RWPE2 (cell line): ENCODE data around the gene LINGO4.

Experiments
- ATAC-seq: fragments of 200-7000 bp; cut with Tn5 transposase; 3 replicates; pipeline ENCODE4 v1.9.1; 2021; ENCODE audit warnings: low read depth
- DNase-seq: peaks from one replicate; pipeline ENCODE4 v3.0.0-alpha.2; 2020; ENCODE audit warnings: low spot score
- H3K27ac ChIP-seq: fragments of 450-650 bp; 2 replicates; pipeline ENCODE4 v1.5.1; 2017; ENCODE audit warnings: mild to moderate bottlenecking; ENCODE audit not compliant: poor library complexity, severe bottlenecking
- H3K27me3 ChIP-seq: fragments of 250-450 bp; sonication (Bioruptor Pico); 2 replicates; pipeline ENCODE4 v1.5.1; 2021; ENCODE audit warnings: mild to moderate bottlenecking, moderate library complexity; ENCODE audit not compliant: insufficient read depth, poor library complexity, severe bottlenecking
- H3K36me3 ChIP-seq: fragments of 250-450 bp; sonication (Bioruptor Pico); 2 replicates; pipeline ENCODE4 v1.5.1; 2020; ENCODE audit warnings: low read depth, mild to moderate bottlenecking, moderate library complexity
- H3K4me1 ChIP-seq: fragments of 250-450 bp; sonication (Bioruptor Pico); 2 replicates; pipeline ENCODE4 v1.5.1; 2021; ENCODE audit warnings: mild to moderate bottlenecking, moderate library complexity; ENCODE audit not compliant: insufficient read depth, poor library complexity, severe bottlenecking
- H3K4me3 ChIP-seq: fragments of 250-450 bp; sonication (Bioruptor Pico); 2 replicates; pipeline ENCODE4 v1.5.1; 2021; ENCODE audit warnings: mild to moderate bottlenecking, moderate library complexity; ENCODE audit not compliant: severe bottlenecking
- H3K9me3 ChIP-seq: fragments of 250-450 bp; sonication (Bioruptor Pico); 2 replicates; pipeline ENCODE4 v1.5.1; 2021; ENCODE audit warnings: mild to moderate bottlenecking, moderate library complexity; ENCODE audit not compliant: severe bottlenecking
- TF ChIP-seq, protein P1 (sequence below): fragments of 450-650 bp; IDR thresholded peaks from one replicate; pipeline ENCODE4 v1.5.1; 2017; ENCODE audit warnings: mild to moderate bottlenecking, moderate library complexity; ENCODE audit not compliant: poor library complexity, severe bottlenecking

The LINGO4 gene

DNA sequence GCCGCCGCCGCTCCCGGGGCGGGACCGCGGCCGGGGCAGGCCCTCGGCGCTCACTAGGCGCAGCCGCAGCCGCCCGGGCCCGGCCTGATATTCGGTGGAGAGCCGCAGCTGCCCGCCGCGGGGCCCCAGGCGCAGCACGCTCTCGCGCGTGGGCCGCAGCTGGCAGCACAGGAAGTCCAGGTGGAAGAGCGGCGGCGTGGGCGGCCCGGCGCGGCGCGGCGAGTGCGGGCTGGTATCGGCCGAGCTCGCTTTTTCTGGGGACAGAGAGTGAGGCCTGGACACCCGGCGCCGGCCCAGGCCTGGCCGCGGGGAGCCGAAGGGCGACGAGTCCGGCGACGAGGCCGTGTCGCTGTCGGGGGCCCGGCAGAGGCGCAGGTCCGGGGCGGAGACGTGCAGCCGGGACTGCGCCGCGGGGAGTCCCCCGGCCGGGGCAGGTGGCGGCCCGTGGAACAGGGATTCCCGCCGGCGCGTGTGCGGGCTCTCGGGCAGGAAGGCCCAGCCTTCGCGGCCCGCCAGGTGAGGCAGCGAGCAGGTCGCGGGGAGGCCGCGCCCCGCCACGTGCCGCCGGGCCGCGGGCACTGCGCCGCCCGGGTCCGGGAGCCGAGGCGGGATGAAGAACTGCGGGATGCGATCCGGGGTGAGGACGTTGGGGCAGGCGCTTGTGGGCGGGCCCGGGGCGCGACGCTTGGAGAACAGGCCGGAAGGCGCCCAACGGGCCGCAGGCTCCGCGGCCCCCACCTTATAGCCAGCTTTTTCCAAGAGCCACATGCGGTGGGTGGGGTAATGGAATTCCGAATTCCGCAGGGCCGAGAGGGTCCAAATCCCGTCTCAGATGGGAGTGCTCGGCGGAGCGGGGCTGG, 33.2 kb upstream of the LINGO4 start:
- Histone ChIP-seq H3K36me3 (no peaks in the 10 kb centered on the region), H3K27me3 (no peaks in the 10 kb centered on the region), H3K9me3 (no peaks in the 10 kb centered on the region), H3K4me1 (peaks cover 36% of the 10 kb centered on the region), H3K4me3 (no peak overlapping the region), H3K27ac (peak overlapping the region; percentile 75)
- ATAC-seq (no peak), DNase-seq (no peak)
- TF ChIP-seq, protein P1, sequence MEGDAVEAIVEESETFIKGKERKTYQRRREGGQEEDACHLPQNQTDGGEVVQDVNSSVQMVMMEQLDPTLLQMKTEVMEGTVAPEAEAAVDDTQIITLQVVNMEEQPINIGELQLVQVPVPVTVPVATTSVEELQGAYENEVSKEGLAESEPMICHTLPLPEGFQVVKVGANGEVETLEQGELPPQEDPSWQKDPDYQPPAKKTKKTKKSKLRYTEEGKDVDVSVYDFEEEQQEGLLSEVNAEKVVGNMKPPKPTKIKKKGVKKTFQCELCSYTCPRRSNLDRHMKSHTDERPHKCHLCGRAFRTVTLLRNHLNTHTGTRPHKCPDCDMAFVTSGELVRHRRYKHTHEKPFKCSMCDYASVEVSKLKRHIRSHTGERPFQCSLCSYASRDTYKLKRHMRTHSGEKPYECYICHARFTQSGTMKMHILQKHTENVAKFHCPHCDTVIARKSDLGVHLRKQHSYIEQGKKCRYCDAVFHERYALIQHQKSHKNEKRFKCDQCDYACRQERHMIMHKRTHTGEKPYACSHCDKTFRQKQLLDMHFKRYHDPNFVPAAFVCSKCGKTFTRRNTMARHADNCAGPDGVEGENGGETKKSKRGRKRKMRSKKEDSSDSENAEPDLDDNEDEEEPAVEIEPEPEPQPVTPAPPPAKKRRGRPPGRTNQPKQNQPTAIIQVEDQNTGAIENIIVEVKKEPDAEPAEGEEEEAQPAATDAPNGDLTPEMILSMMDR, result no peak

DNA sequence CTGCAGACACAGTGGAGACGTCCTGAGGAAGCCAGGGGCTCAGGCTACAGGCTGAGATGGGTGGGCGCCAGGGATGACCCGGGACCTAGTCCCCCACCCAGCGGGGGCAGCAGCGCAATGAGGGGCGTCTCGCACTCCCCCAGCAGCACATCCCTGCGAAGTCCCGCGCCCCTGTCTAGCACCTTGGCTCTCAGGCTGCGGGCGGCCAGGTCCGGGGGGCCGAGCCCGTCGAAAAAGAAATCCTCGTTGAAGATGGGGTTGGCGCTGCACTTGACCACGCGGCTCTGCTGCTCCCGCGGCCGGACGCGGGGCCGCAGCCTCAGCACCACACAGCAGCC, 32.6 kb upstream of the LINGO4 start:
- TF ChIP-seq, protein P1, result no peak
- peaks cover 36% of the 10 kb centered on the region for H3K4me1 ChIP-seq

DNA sequence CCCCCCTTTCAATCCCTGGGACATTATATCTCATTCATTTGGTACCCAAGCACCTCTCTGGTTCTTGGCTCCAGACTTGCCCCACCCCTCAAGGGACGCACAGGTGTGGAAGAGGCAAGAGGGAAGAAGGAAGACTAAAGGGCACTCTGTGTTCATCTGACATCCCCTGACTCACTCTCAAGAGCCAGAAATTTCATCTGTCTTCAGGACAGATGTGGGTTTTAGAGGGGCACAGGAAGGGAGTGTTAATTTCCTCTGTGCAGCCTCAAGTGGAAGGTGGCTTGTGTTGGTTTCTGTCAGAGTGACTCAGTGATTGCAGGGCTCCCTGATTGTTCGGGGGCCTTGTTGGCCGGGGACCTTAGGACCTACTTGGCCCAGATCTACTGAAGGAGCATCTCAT, 32.0 kb upstream of the LINGO4 start:
- Histone ChIP-seq H3K27me3 (no peaks in the 10 kb centered on the region), H3K36me3 (no peaks in the 10 kb centered on the region)
- peak; percentile 58 for ATAC-seq

More for the DNA sequence above, 32.6 kb upstream of the LINGO4 start:
- DNase-seq, result no peak
- H3K27me3 ChIP-seq, result no peaks in the 10 kb centered on the region
- H3K27ac ChIP-seq, result peak overlapping the region; percentile 75
- H3K9me3 ChIP-seq, result no peaks in the 10 kb centered on the region
- no peak for ATAC-seq
- no peak overlapping the region for H3K4me3 ChIP-seq
- no peaks in the 10 kb centered on the region for H3K36me3 ChIP-seq

DNA sequence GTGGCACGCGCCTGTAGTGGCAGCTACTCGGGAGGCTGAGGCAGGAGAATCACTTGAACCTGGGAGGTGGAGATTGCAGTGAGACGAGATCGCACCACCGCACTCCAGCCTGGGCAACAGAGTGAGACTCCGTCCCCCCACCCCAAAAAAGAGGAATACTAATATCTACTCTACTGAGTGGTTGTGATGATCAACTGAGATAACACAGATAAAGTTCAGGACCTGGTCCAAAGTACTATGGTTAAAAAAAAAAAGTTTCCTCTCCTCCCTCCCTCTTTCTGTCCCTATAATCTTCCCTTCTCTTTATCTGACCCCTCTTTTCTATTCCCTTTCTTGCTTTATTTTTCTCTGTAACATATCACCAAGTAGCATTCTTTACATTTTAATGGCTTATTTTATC, 30.4 kb upstream of the LINGO4 start:
- ATAC-seq (no peak), DNase-seq (no peak)
- Histone ChIP-seq H3K9me3 (no peaks in the 10 kb centered on the region), H3K4me3 (no peak overlapping the region), H3K27me3 (no peaks in the 10 kb centered on the region), H3K36me3 (no peaks in the 10 kb centered on the region), H3K4me1 (peaks cover 41% of the 10 kb centered on the region), H3K27ac (peak overlapping the region; percentile 75)
- TF ChIP-seq, protein P1, result no peak

More for the DNA sequence above, 32.0 kb upstream of the LINGO4 start:
- no peaks in the 10 kb centered on the region for H3K9me3 ChIP-seq
- H3K4me3 ChIP-seq, result no peak overlapping the region
- H3K27ac ChIP-seq, result peak overlapping the region; percentile 75
- TF ChIP-seq, protein P1, result no peak
- DNase-seq, result peak; percentile 84
- H3K4me1 ChIP-seq, result peaks cover 39% of the 10 kb centered on the region

DNA sequence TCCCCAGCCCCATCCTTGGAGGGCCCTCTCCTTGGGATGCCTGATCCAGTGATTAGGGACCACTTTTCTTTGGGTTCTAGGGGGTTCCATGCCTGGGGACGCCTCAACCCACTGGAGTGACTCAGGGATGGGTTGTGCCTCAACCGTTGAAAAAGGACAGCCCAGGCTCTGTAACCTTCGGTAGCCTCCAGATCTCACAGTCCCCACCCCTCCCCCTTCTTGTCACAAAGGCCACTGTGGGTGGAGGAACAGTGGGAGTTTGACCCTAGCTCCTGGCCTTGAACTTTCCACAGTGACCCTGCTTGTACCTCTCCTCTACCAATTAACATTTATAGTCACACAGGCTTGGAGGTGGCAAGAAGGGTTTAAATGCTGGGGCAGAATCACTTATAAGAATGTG, 29.0 kb upstream of the LINGO4 start:
- H3K27ac ChIP-seq, result no peak overlapping the region
- no peaks in the 10 kb centered on the region for H3K27me3 ChIP-seq
- ATAC-seq (no peak), DNase-seq (no peak)
- H3K4me3 ChIP-seq, result no peak overlapping the region
- no peaks in the 10 kb centered on the region for H3K9me3 ChIP-seq
- H3K36me3 ChIP-seq, result no peaks in the 10 kb centered on the region
- TF ChIP-seq, protein P1, result no peak
- peaks cover 42% of the 10 kb centered on the region for H3K4me1 ChIP-seq
